Measurements from ENCODE around the gene NOM1.
"Not testable (repeated sequence)": the region's sequence is repeated elsewhere in the genome, so short reads cannot be mapped to it uniquely, and the experiment has no call there.

Gene NOM1

GRCh38 chr7:156949541-156950380 lies at the start of gene NOM1:
Gene NOM1 (plus strand): TSS chr7:156949712. CDS start chr7:156949738, 26 bp downstream.
- DNase-seq (ENCODE audit: low read depth in 3 of 3) = peak; percentile 83 to 87 (median 84)

GRCh38 chr7:156900093-156900492 lies 49.4 kb upstream of the NOM1 start:
- not testable (repeated sequence) for DNase-seq (ENCODE audit: low read depth in 3 of 3)

- DNase-seq (ENCODE audit: low read depth in 3 of 3) = no peak
These were observed 46.1 kb upstream of the NOM1 start for GRCh38 chr7:156903232-156903909.

GRCh38 chr7:156906200-156906649 lies 43.3 kb upstream of the NOM1 start:
- DNase-seq (ENCODE audit: low read depth in 3 of 3) = no peak

GRCh38 chr7:156907656-156908055 lies 41.9 kb upstream of the NOM1 start:
- DNase-seq (ENCODE audit: low read depth in 3 of 3) = no peak

- DNase-seq (ENCODE audit: low read depth in 3 of 3) = not testable (repeated sequence)
These were observed 39.8 kb upstream of the NOM1 start for GRCh38 chr7:156909574-156910252.

- DNase-seq (ENCODE audit: low read depth in 3 of 3) = no peak
These were observed 30.9 kb upstream of the NOM1 start for GRCh38 chr7:156918635-156919034.

GRCh38 chr7:156919132-156919713 lies 30.3 kb upstream of the NOM1 start:
- no peak for DNase-seq (ENCODE audit: low read depth in 3 of 3)

GRCh38 chr7:156920076-156920475 lies 29.4 kb upstream of the NOM1 start:
- DNase-seq (ENCODE audit: low read depth in 3 of 3) = no peak

GRCh38 chr7:156920487-156921373 lies 28.8 kb upstream of the NOM1 start:
- DNase-seq (ENCODE audit: low read depth in 3 of 3) = not testable (repeated sequence)

GRCh38 chr7:156922304-156922703 lies 27.2 kb upstream of the NOM1 start:
- DNase-seq (ENCODE audit: low read depth in 3 of 3) = not testable (repeated sequence)

GRCh38 chr7:156925821-156926220 lies 23.7 kb upstream of the NOM1 start:
- not testable (repeated sequence) for DNase-seq (ENCODE audit: low read depth in 3 of 3)

- no peak for DNase-seq (ENCODE audit: low read depth in 3 of 3)
These were observed 21.7 kb upstream of the NOM1 start for GRCh38 chr7:156927571-156928405.

- DNase-seq (ENCODE audit: low read depth in 3 of 3) = no peak
These were observed 21.1 kb upstream of the NOM1 start for GRCh38 chr7:156928406-156928747.

GRCh38 chr7:156929789-156930539 lies 19.5 kb upstream of the NOM1 start:
- DNase-seq (ENCODE audit: low read depth in 3 of 3) = no peak

- no peak for DNase-seq (ENCODE audit: low read depth in 3 of 3)
These were observed 17.5 kb upstream of the NOM1 start for GRCh38 chr7:156932006-156932405.

GRCh38 chr7:156935250-156935649 lies 14.3 kb upstream of the NOM1 start:
- no peak for DNase-seq (ENCODE audit: low read depth in 3 of 3)

- not testable (repeated sequence) for DNase-seq (ENCODE audit: low read depth in 3 of 3)
These were observed 12.7 kb upstream of the NOM1 start for GRCh38 chr7:156936766-156937165.

GRCh38 chr7:156940421-156941122 lies 8.9 kb upstream of the NOM1 start:
- DNase-seq (ENCODE audit: low read depth in 3 of 3) = no peak

Data from stimulated activated CD4-positive, alpha-beta T cell treated with anti-CD3 and anti-CD28 coated beads, TNF-alpha, amount 100 ng/mL, for 48 hours (primary cell).